ENCODE results near the gene TUBB6.

The TUBB6 gene

DNA sequence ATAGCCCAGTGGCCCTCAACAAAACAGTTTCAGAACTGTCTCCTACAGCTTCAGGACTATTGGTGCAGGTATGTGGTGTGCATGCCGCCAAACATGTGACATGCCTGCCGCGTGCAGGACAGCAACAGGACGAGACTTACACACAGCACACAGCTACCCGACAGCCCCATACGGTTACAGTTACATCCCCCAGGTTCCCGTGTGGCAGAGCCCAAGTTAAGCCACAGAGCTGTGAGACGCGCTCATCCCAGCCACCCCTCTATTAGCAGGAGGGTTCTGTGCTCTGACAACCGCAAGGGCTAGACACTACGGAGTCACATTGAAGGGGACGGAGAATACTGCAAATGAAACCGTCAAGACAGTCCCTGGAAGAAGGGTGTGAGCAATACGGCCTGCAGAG, 16.4 kb upstream of the TUBB6 start:
- DNase-seq: no peak

DNA sequence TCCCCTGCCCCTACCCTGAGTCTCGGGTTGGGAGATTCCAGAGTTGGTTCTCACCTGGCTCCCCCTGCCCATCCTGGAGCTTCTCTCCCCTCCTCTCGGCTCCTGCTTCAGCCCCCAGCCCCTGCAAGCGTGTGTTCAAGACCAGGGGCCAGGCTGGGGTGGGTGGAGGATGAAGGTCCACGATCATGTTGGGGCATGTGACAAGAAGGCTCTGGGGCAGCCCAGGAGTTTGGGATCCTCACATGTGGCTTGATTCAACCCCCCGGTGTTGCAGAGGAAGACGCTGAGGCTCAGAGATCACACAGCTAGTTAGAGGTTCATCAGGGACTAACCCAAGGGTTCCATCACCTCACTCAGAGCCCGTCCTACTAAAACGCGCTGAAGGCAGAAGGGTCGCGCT, 14.2 kb upstream of the TUBB6 start:
- no peak for DNase-seq

DNA sequence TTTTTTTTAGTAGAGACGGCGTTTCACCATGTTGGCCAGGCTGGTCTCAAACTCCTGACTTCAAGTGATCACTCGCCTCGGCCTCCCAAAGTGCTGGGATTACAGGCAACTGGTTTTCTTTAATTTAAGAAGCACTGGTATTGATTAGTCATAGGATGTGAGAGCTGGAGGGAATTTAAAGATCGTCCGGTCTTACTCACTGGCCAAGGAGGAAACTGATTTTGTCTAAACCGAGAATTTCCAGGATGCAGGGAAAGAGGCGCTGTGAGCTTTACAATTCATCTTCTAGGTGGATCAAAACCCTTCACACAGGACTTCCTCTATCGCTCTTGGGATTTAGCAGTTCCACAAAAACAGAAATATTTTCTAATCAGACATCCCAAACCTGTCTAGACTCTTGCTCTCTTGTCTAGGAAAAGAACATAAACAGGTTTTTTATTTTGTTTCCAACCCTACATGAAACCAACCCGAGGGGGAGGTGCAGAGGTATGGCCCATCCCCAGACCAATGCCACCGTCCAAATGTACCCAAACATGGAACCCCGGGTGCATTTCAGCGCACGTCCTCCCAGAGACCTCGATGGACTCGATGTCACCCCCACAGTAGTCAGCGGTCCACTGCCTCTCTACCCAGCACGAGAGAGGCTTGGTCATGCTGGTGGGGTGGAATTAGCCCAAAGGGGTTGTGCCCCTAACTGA, 12.5 kb upstream of the TUBB6 start:
- DNase-seq: peak; percentile 81

DNA sequence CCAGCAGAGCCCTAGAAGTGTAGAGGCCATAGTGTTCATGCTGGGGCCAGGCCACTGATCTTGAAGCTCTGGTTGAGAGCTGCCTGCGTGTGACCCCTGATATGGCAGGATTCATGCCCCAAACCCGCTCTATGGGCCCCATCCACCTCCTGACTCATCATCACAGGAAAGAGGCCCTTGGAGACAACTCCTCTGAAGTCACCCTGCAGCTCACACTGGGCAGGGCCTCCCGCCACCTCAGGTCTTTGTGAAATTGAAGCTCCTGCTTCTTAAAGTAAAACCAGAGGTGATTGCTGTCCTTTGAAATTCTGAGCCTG, 12.0 kb upstream of the TUBB6 start:
- peak; percentile 66 for DNase-seq

DNA sequence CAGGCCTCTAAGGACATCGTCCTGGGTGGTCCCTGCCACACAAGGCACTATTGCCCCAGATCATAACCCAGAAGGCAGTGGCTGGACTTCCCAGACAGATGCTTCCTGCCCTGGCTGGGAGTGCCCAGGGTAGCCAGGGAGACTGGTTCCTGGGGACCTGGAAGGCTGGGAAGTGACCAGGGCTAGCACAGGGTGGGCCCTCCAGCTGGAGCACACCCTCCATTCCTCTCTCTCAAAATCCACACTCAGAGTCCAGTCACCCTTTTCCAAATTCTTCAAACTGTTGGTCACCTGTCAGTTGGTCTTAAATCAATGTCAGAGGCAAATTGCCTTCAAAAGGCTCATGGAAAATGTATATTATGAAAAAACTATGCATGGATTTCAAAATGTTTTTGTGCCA, 11.6 kb upstream of the TUBB6 start:
- peak; percentile 73 for DNase-seq

DNA sequence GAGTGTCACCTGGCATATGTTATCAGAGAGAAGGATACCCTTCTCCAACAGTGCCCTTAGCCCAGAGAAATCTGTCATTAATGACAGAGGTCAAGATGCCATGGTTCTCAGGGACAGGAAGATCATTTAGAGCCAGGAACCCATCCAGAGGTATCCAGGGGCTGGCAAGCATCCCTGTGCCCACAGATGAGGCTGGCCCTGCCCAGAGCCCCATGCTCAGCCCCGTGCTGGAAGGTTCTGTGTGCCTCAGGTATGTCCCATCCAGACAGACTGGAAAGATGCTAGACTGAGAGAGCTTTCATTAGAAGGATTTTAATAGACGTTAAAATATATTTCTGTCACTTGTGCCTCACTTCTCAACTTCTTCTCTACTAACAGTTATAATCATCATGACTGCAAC, 8.2 kb upstream of the TUBB6 start:
- no peak for DNase-seq

DNA sequence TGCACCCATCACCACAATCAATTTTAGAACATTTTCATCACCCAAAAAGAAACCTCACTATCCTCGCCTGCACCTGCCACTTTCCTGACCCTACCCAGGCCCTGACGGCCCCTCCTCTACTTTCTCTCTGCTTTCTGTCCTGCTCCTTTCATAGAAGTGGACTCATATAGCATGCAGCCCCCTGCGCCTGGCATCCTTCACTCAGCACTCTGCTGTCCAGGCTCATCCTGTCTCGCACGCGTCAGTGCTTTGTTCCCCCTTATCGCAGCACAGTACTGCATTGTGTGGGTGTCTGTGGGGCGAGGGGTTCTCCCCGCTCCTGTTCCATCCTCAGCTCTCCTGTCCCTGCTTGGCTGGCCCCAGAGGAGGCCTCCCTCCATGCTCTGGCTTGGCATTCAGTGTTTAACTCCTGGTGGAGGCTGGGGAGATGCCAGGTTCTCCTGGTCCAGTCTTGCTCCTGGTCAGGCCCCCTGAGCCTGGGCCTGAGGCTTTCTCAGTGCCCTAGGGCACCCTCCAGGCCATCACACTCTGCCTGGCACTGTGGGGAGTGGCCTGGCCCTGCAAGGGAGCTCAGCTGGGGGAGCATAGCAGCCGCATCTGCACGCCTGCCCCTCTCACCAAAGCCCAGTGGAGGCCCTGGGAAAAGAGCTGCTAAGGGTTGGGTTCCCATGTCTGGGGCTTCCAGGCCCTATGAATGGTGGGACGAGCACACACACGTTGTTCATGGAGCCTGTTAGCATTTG, 6.6 kb upstream of the TUBB6 start:
- no peak for DNase-seq

DNA sequence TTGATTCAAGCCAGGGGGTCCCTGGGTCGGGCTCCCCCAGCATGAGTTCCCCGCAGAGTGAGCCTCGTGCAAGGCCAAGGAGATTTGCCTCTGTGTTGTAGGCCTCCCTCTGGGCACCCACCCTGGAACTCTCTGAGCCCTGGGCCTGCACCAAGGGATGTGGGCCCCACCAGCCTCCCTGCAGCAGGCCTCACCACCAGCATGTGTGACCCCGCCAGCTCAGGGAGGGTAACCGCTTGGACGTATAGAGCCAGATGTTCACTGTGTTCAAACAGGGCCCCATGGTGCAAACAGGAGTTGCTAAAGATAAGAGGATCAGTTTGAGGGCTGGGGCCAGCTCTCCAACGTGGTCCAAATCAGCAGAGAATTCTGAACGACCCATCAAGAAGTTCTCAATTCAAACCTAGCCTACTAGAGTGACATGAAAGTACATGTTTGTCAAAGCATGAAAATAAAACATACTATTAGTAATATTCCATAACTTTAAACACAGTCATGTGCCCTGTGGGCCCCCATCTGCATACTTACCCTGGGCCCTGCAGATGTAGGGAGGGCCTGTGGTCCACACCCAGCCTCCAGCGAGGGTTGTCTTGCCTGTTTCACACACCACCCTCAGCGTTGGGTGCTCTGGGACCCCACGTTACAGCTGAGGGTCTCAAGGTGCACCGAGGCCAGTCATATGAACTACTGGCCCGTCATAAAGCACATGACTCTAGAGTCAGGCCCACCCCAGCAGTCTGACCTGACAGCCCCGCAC, 5.5 kb upstream of the TUBB6 start:
- DNase-seq: no peak

DNA sequence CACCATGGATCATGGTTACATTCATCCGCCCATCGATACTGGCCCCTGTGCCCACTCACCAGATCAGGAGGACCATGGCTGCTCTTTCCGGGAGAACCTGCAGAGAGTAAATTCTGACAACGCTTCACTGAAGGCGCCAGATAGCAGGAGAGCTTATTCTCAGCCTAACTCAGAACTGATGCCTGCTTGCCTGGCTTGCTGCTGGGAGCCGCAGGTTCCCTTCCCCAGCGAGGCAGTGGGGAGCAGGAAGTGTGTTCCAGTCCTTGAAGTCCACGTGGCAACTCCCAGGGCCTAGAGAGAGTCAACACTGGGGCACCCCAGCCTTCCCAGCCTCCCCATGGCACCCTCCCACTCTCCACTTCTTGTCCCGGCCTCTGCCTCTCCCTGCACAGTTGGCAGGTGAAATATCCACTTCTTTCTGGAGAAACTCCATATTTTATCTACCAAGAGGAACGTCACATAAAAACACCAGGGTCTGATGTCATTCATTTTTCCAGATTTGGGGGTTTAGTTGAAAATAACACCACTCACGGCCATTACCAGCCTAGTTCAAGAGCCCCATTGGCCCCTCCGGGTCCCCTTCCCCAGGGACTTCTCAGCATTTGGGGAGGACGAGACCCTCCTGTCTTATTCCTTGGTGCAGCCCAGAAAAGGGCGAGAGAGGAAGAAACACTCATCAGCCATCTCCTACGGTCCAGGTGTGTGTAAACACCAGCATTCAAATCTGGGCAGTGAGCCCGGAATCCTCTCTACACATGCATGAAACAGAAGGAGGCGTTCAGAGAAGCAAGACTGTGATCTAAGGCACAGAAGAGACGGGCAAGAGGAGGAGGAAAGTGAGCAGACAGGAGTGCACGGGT, 3.5 kb upstream of the TUBB6 start:
- DNase-seq: peak; percentile 39

DNA sequence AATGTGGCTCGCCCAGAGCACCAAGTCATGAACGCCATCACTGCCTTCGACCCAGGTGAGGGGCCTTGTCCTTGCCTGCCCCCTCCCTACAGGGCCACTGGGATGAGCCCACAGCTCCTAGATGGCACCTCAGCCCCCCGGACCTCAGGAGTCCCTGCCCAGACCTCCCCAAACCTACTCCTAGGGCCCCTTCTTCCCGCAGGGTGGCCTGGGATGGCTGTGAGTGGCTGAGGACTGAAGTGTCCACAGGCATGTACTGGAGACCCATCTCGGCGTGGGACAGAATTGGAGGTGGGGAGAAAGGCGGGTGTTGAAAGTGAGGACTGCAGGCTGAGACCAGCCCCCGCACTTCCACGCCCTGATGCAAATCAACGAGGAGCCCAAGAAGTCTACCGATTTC, 2.8 kb upstream of the TUBB6 start:
- DNase-seq: no peak

DNA sequence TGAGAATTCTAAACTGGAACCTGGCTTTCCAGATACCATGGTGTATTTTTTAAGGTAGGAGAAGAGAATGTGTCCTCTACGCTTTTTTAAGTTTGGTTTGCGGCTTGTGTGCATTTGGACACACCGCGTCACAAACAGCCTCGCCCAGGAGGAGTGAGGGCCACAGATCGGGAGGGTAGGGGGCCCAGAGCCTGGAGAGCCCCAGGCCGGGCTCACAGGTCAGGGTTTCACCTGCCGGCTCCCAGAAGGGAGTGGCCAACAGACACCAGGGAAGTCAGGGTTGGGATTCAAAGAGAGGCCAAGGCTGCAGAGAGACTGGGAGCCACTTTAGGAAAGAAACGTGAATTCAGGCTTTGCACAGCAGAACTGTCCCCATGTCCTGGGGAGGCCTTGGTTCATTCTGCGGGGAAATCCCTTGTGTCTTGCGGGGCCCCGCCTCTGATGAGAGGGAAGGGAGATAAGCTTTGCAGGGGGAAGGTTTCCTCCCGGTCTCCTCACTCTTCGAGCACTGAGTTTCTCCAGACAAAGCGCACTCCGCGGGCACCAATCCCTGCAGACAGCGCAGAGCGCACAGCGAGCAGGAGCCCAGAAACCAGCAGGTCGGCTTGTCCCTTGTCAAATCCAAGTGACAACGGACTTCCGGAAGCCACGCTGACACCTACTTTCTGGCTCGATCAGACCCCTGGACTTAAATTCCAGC, 2.0 kb upstream of the TUBB6 start:
- DNase-seq: no peak

DNA sequence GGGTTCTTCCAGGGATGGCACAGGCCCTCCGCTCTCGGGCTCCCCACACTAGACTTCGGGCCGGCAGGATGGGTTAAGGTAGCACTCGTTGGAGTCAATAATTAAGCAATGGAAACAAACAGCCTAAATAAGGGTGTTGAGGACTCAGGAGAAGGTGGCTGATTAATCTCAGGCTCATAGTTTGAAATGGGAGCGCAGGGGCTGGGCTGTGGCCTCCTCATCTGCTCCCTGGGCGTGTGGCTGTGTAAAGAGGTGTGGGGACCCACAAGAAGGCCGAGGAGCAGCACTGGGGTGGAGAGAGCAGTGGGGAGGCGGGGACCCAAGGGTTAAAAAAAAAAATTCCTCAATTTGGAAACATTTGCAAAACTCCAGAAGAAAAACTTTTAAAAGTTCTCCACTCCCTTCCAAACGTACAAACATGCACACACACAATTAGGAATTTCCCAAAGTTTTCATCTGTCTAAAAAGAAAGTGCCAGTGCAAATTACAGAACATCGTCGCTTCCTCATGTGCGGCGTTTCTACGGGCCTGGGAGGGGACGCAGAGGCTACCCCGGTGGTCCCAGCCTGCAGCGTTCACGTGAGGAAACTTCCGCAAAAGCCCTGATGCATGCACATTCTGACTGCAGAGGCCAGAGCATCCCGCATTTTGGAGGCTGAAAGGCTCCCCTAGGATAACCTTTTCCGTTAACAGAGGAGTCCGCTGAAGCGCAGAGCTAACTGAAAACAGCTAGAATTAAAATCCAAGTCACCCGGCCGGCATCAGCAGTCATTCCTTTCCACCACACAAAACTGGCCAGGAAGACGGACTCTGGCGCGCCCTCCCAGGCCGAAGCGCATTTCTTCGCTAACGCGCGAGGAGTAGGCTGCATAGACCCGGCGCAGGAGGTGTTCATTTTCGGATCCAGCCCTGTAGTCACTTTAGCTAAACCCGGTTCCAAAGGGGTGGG, 1.0 kb upstream of the TUBB6 start:
- DNase-seq: peak; percentile 70

DNA sequence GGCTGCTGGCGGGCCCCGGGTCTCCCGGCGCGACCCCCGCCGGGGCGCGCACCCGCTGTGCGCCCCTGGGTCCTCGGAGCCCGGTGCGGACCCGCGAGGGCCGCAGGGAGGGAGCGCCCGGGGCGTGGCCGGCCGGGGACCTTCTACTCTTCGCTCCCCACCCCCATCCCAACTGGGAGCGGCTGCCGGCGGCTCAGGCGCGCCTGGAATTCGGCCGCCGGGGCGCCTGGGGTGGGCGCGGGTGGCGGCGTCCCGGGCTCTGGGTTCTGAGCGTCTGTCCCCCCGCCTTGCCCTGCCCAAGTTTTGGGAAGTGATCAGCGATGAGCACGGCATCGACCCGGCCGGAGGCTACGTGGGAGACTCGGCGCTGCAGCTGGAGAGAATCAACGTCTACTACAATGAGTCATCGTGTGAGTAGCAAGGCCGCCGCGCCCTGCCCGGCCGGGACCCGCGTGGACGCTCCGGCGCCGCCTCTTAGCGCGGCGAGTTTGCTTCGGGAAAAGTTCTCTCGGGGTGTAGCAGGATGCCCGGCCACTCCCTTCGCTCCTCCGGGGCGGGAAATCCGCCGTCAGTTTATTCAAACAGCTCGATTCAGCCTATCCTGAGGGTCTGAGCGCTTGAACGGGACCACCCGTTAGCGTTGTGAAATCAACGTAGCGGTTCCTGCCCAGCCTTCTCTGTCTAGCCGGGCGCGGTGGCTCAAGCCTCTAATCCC, 502 bp downstream of the TUBB6 start:
- DNase-seq: peak; percentile 82

DNA sequence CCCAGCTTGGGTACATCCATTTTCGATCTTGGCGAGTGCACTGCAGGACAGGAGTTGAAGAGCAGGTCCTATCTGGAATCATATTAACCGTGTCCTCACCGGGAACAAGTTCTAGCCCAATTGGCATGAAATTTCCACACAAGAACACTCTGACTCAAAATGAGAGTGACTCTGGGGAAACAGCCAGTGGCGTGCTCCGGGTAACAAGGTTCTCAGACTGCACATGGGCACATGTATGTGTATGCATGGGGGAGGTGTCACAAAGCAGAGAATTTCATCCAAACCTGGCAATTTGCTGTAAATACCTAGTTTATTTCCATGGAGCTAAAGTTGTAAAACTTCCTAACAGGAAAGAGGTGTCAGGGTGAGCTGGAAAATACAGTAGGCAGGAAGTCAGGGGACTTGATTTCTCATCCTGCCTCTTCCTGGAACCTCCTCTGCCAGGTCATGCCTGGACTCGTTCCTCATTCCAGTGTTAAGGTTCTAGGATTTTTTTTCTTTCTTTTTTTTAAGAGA, 1.7 kb downstream of the TUBB6 start:
- DNase-seq: no peak

DNA sequence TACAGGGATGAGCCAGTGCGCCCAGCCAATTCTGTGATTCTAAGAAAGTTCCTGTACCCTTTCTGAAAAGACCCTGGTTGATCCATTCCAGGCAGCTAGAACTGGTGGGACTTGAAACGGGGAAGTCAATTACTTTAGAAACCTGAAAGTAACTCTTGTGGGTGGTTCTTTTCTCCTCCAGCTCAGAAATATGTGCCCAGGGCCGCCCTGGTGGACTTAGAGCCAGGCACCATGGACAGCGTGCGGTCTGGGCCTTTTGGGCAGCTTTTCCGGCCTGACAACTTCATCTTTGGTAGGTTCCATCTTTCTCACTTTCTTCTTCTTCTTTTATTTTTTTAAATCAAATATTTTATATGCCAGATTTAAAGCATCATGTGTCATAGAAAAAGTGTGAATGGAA, 2.7 kb downstream of the TUBB6 start:
- no peak for DNase-seq

DNA sequence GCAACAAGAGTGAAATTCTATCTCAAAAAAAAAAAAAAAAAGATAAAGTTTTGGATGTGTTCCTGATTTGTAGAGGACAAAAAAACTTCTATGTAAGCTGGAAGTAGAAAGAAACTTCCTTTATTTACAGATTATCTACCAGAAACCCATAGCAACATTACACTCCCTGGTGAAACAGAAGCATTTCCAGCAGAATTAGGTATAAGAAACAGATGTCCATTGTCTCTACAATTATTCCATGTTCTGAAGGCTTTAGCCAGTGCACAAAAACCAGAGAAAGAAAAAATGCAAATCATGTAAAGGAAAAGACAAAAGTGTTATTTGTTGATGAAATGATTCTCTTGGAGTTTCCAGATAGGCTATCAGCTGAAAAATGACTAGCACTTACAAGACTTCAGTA, 4.9 kb downstream of the TUBB6 start:
- DNase-seq: no peak

DNA sequence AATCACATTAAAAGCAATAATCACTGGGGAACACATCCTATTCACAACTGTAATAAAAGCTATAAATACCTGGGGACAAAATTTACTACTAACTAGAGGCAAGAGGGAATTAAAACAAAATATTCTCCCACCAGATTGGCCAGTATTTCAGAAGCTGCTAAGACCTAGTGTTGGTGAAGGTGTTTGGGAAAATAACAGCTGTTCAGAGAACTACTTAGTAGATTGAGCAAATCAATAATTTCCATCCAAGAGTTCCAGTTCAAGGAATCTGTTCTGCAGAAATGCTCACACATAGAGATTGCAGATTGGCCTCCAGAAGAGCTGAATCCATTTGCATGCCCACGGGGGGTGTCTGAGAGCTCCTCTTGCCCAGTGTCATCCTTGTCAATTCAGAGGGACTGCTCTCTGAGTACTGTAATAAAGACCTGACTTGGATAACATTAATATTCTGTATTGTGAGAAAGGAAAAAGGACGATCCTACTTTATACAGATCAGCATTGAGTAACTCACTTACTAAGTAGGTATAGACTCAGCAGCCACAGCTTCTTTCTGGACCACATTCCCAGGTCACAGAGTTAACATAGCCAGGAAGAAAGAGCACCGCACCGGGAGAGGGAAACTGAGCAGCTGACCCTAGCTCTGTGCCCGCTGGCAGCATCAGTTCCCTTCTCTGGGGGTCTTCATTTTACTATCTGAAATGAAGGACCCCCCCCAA, 5.6 kb downstream of the TUBB6 start:
- DNase-seq: no peak

DNA sequence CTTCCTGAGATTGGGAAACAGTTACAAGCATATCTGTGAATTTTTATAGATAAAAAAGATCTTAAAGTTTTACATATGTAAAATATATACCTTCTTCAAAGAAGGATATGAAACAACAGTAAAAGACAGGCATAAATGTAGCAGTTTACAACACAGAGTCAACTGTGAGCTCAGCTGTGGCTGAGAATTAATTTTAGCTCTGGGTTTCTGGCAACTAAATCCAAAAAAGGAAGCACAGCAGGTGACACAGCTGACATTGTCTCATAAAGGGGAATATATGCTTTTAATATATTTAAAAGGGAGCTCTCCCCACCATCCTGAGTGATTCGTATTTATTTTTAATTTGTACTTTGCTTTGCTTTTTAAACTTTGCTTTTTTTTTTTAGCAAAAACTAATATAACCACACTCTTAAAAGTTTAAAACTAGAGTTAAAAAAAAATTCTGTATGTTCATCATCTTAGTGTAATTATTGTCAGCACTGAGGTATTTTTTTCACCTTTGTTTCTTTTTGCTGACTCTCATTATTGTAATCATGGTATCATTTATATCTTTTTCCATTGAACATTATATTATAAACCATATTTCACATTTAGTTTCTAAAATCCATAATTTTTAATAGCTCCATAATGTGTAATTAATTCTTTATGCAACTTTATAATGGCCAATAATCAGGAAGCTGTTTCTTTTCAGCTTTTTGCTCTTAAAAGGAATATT, 6.7 kb downstream of the TUBB6 start:
- no peak for DNase-seq

DNA sequence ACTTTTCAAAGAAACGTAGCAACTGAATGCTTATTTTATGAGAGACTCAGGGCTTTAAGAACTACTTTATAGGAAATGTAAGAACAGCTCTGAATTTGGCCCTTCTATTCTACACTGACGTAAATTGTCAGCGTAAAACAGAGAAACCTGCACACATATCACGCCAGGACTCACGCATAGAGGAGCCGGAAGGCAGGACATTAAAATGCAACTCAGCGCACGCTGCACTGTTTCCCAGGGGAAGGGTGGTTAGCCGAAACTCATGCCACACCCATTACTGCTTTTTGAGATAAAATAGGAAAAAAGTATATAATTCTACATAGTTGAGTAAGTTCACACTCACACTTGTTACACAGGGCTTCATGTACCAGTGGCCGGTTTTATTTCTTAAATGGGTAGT, 7.4 kb downstream of the TUBB6 start:
- DNase-seq: no peak

All from fibroblast of skin of right quadriceps (primary cell).